T-helper 2 cell (primary cell): ENCODE measurements around the gene MIEF2.
A peak's percentile ranks its signal among the peaks of the same experiment; 100 is the strongest.
"Not testable (repeated sequence)": the region's sequence is repeated elsewhere in the genome, so short reads cannot be mapped to it uniquely, and the experiment has no call there.

ENCODE experiments used
- DNase-seq, 5 experiments: peaks; one replicate each; pipeline versions ENCODE4 v3.0.0 to v3.0.0-alpha.2; 2012 to 2022

MIEF2 gene

DNA sequence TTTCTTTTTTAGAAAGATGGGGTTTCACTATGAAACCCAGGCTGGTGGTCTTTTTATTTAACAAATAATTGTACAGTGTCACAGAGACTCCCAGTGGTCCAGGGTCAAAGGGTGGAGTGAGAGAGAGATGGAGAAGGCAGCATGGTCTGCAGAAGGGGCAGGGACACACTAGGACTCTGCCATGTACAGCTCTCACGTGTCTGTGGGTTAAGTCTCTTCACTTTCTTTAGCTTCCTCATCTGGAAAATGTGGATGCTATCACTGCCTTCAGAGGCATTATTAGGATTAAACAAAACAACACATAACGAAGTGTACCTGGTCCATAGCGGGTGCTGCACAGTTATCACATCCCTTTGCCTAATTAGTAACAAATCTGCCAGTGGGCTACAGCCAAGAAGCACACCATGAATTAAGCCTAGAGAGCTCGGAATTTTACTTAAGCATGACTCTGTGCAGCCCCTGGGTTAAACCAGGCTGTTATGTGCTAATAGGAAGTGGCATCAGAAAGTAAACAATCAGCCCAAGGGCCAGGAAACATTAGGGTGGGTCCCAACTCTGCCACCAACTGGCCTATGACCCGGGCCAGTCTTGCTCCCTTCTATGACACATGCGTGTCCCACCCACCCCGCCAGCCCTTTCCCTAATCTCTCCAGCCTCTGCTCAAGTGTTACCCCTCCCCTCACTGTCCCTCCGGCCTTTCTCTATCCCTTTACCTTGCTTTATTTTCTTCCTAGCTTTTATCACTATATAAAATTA lies 40.4 kb downstream of the MIEF2 start:
- no peak for DNase-seq

DNA sequence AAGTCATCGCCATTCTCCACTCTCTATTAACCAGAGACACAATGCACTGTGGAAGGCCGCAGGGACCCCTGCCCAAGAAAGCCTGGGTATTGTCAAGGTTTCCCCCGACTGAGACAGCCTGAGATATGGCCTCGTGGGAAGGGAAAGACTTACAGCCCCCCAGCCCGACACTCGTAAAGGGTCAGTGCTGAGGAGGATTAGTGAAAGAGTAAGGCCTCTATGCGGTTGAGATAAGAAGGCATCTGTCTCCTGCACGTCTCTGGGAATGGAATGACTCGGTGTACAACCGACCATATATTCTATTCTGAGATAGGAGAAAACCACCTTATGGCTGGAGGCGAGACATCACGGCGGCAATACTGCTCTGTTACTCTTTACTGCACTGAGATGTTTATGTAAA lies 42.7 kb downstream of the MIEF2 start:
- not testable (repeated sequence) for DNase-seq

DNA sequence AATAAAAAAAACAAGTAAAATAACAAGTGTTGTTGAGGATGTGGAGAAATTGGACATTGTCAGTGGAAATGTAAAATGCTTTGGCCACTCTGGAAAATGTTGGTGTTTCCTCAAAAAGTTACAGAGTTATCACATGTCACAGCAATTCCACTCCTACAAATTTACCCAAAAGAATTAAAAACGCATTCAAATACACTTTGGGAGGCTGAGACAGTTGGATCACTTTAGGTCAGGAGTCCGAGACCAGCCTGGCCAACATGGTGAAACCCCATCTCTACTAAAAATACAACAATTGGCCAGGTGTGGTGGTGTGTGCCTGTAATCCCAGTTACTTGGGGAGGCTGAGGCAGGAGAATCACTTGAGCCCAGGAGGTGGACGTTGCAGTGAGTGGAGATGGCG lies 48.7 kb downstream of the MIEF2 start:
- no peak for DNase-seq

DNA sequence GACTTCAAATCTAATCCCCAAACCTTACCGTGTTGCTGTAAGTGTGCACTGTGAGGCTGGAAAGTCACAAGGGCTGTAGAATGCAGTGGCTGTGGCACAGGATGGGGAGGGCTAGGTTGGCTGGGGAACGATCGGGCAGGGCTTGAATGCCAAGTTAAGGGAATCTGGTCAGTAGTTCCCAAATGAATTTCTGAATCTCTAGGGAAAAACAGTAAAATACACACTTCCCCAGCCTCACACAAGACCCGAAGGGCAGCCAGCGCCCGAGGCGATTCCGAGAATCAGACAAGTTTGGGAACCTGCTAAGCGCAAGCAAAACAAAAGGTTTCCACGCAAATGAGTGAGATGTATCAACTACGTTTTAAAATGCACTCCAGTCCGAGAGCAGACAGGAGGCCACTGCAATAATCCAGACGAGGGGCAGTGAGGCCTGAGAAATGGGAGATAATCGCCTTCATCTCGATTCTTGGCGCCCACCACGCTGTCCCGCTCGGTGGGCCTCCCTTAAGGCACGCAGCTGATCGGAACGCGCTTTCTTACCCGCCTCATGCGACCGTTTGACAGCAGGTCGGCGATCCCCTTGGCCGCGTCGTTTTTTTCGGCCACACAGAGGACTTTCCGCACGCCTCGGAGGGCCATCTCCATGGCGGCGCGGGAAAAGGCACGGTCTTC lies 53.7 kb downstream of the MIEF2 start:
- DNase-seq = peak in 1 of 5 experiments; percentile 15

DNA sequence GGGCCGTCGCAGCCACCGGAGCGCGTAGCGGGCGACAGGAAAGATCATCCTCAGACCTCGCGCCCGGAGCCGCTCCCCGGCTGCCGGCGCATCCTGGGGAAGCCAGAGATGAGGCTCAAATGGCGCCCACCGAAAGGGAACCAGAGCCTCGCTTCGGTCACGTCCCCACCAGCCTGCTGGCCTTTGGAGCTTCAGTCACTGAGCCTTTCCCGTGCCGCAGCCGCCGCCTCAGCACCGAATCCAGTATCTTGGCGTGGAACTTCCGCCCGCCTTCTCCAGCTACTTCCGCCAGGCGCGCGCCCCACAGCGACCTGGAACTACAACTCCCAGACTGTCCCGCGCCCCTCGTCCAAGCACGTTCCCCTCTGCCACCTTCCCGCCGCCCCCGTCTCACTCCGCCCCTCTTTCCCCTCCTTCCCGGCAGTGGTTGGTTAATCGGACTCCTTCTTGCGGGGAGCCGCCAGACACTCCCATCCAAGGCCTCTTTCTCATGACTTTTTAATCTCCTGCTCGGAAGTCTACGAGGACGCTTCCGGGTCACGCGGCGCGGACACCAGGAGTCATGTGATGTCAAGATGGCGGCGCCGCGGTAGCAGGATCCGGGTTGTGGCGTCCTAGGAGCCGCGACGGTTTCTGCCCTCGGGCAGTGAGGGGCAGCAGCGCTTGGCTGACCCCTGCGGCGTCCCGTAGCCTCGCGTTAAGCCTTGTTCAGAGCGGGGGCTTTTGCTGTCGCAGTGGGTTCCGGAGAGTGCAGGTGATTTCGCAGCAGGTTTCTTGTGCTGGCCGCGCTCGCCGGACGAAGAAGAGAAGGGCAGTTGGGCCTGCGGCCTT lies 54.5 kb downstream of the MIEF2 start, which contains the start of the genes SMCR8 and TOP3A:
Gene SMCR8, plus strand, starts transcription at position 563 of the 831 bp plus-strand sequence. CDS start 497 bp downstream, outside the sequence.
Gene TOP3A, minus strand, starts transcription at position 264 of the 831 bp plus-strand sequence. Its CDS starts 216 bp downstream, at position 48.
- DNase-seq = peak; percentile 94 to 99 (median 98)

DNA sequence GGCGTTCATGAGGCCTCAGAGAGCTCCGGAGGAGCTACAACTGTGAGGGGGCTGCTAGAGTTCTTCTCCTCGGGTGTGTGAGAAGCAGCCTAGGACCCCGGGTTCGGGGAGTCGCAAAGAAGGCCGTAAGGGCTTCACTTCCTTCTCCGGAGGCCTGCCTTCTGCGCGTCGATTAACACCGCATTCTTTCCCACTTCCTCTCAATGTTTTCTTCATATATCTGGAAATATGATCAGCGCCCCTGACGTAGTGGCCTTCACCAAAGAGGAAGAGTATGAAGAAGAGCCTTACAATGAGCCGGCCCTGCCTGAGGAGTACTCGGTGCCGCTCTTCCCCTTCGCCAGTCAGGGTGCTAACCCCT lies 55.1 kb downstream of the MIEF2 start:
- DNase-seq = peak in 2 of 5 experiments; percentile 31 to 85

DNA sequence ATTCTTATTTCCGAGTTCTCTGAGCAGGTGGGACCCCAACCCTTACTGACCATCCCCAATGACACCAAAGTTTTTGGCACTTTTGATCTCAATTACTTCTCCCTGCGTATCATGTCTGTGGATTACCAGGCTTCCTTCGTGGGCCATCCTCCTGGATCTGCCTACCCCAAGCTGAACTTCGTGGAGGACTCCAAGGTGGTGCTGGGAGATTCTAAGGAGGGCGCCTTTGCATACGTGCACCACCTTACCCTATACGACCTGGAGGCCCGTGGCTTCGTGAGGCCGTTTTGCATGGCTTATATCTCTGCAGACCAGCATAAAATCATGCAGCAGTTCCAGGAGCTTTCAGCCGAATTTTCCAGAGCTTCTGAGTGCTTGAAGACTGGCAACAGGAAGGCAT lies 55.5 kb downstream of the MIEF2 start:
- no peak for DNase-seq
